Stimulated activated naive B cell treated with anti-CD40 and anti-IgM and Interleukin-4, amounts not matched to agents 10 μg/mL and 1 μg/mL and 100 μg/mL, for 72 hours (primary cell): ENCODE data around the gene UNC93B1.
"Not testable (repeated sequence)": the region's sequence is repeated elsewhere in the genome, so short reads cannot be mapped to it uniquely, and the experiment has no call there.

Experiments used
- ATAC-seq, 2 donors: fragments of 150-1000 bp; cut with Tn5 transposase; replicated peaks; 2 replicates each; pipeline ENCODE4 v1.10.0; 2021; ENCODE audit warnings: moderate library complexity in 1 of 2
- DNase-seq: peaks from one replicate; pipeline ENCODE4 v3.0.0; 2021
- H3K27ac Mint-ChIP-seq: one replicate; pipeline ENCODE4 v1.8.0; 2022; ENCODE audit warnings: mild to moderate bottlenecking, mixed read lengths
- H3K27me3 Mint-ChIP-seq, 2 donors: one replicate each; pipeline ENCODE4 v1.8.0; 2022; ENCODE audit warnings: mixed read lengths in 2 of 2
- H3K36me3 Mint-ChIP-seq, 2 donors: one replicate each; pipeline ENCODE4 v1.8.0; 2022; ENCODE audit warnings: mixed read lengths in 2 of 2, mild to moderate bottlenecking in 1 of 2
- H3K4me1 Mint-ChIP-seq, 2 donors: one replicate each; pipeline ENCODE4 v1.8.0; 2022; ENCODE audit warnings: mixed read lengths in 2 of 2, mild to moderate bottlenecking in 1 of 2
- H3K4me3 Mint-ChIP-seq, 2 donors: one replicate each; pipeline ENCODE4 v1.8.0; 2022; ENCODE audit warnings: mild to moderate bottlenecking in 2 of 2, mixed read lengths in 2 of 2, moderate library complexity in 1 of 2
- H3K9me3 Mint-ChIP-seq, 2 donors: one replicate each; pipeline ENCODE4 v1.8.0; 2022; ENCODE audit warnings: mixed read lengths in 2 of 2, mild to moderate bottlenecking in 1 of 2

UNC93B1 gene

GRCh38 chr11:67999704-68000103 lies 4.2 kb downstream of the UNC93B1 start:
- no peak overlapping the region for H3K4me3 Mint-ChIP-seq
- DNase-seq (no peak), ATAC-seq (no peak)
- peaks cover 44 to 80% of the 10 kb centered on the region in 2 donors for H3K4me1 Mint-ChIP-seq
- H3K9me3 Mint-ChIP-seq, result peaks cover 0 to 8% of the 10 kb centered on the region in 2 donors
- H3K27me3 Mint-ChIP-seq, result no peaks in the 10 kb centered on the region
- peak overlapping the region; percentile 84 for H3K27ac Mint-ChIP-seq
- peaks cover 29 to 37% of the 10 kb centered on the region in 2 donors for H3K36me3 Mint-ChIP-seq

GRCh38 chr11:67999201-67999629 lies 4.7 kb downstream of the UNC93B1 start:
- DNase-seq (no peak), ATAC-seq (no peak)
- Mint-ChIP-seq H3K27me3 (no peaks in the 10 kb centered on the region), H3K4me3 (no peak overlapping the region), H3K9me3 (peaks cover 0 to 8% of the 10 kb centered on the region in 2 donors), H3K27ac (no peak overlapping the region), H3K36me3 (peaks cover 32 to 40% of the 10 kb centered on the region in 2 donors), H3K4me1 (peaks cover 47 to 80% of the 10 kb centered on the region in 2 donors)

GRCh38 chr11:67998150-67999045 lies 5.5 kb downstream of the UNC93B1 start:
- no peak for DNase-seq
- H3K27me3 Mint-ChIP-seq, result no peaks in the 10 kb centered on the region
- peak in 1 of 2 donors; percentile 21 for ATAC-seq
- H3K4me1 Mint-ChIP-seq, result peaks cover 48 to 84% of the 10 kb centered on the region in 2 donors
- peak overlapping the region in 1 of 2 donors; percentile 26 for H3K4me3 Mint-ChIP-seq
- peak overlapping the region; percentile 79 for H3K27ac Mint-ChIP-seq
- peaks cover 0 to 8% of the 10 kb centered on the region in 2 donors for H3K9me3 Mint-ChIP-seq
- H3K36me3 Mint-ChIP-seq, result peaks cover 38 to 46% of the 10 kb centered on the region in 2 donors

- ATAC-seq (no peak), DNase-seq (no peak)
- no peak overlapping the region for H3K4me3 Mint-ChIP-seq
- no peaks in the 10 kb centered on the region for H3K27me3 Mint-ChIP-seq
- H3K9me3 Mint-ChIP-seq, result peaks cover 0 to 8% of the 10 kb centered on the region in 2 donors
- no peak overlapping the region for H3K27ac Mint-ChIP-seq
- peaks cover 43 to 78% of the 10 kb centered on the region in 2 donors for H3K4me1 Mint-ChIP-seq
- H3K36me3 Mint-ChIP-seq, result peaks cover 39 to 41% of the 10 kb centered on the region in 2 donors
Measured at GRCh38 chr11:67997475-67997921, 6.4 kb downstream of the UNC93B1 start.

GRCh38 chr11:67996622-67997474 lies 7.0 kb downstream of the UNC93B1 start:
- DNase-seq (no peak), ATAC-seq (peak; percentile 64 to 78)
- no peaks in the 10 kb centered on the region for H3K27me3 Mint-ChIP-seq
- peak overlapping the region in 1 of 2 donors; percentile 1 for H3K4me3 Mint-ChIP-seq
- H3K27ac Mint-ChIP-seq, result peak overlapping the region; percentile 74
- H3K9me3 Mint-ChIP-seq, result peaks cover 0 to 8% of the 10 kb centered on the region in 2 donors
- H3K4me1 Mint-ChIP-seq, result peaks cover 39 to 74% of the 10 kb centered on the region in 2 donors
- H3K36me3 Mint-ChIP-seq, result peaks cover 38 to 39% of the 10 kb centered on the region in 2 donors

- no peak for ATAC-seq
- DNase-seq, result no peak
- peaks cover 40 to 72% of the 10 kb centered on the region in 2 donors for H3K4me1 Mint-ChIP-seq
- peaks cover 0 to 8% of the 10 kb centered on the region in 2 donors for H3K9me3 Mint-ChIP-seq
- no peaks in the 10 kb centered on the region for H3K27me3 Mint-ChIP-seq
- peaks cover 40 to 41% of the 10 kb centered on the region in 2 donors for H3K36me3 Mint-ChIP-seq
- H3K4me3 Mint-ChIP-seq, result no peak overlapping the region
- H3K27ac Mint-ChIP-seq, result no peak overlapping the region
Measured at GRCh38 chr11:67996051-67996450, 7.8 kb downstream of the UNC93B1 start.

GRCh38 chr11:67995579-67995978 lies 8.3 kb downstream of the UNC93B1 start:
- Mint-ChIP-seq H3K36me3 (peaks cover 43% of the 10 kb centered on the region in 2 donors), H3K4me1 (peaks cover 40 to 74% of the 10 kb centered on the region in 2 donors)
- H3K27me3 Mint-ChIP-seq, H3K27ac Mint-ChIP-seq, ATAC-seq, H3K9me3 Mint-ChIP-seq, DNase-seq, H3K4me3 Mint-ChIP-seq: not testable (repeated sequence)

- not testable (repeated sequence) for ATAC-seq, H3K27ac Mint-ChIP-seq, H3K9me3 Mint-ChIP-seq, DNase-seq, H3K4me3 Mint-ChIP-seq, H3K27me3 Mint-ChIP-seq
- peaks cover 40 to 71% of the 10 kb centered on the region in 2 donors for H3K4me1 Mint-ChIP-seq
- H3K36me3 Mint-ChIP-seq, result peaks cover 43% of the 10 kb centered on the region in 2 donors
Measured at GRCh38 chr11:67995129-67995528, 8.8 kb downstream of the UNC93B1 start.

GRCh38 chr11:67994387-67994786 lies 9.5 kb downstream of the UNC93B1 start:
- DNase-seq, H3K27me3 Mint-ChIP-seq, H3K9me3 Mint-ChIP-seq, ATAC-seq, H3K4me3 Mint-ChIP-seq: not testable (repeated sequence)
- Mint-ChIP-seq H3K36me3 (peaks cover 45 to 48% of the 10 kb centered on the region in 2 donors), H3K4me1 (peaks cover 35 to 68% of the 10 kb centered on the region in 2 donors), H3K27ac (peak overlapping the region; percentile 75)

- H3K27me3 Mint-ChIP-seq, H3K4me3 Mint-ChIP-seq, H3K9me3 Mint-ChIP-seq: not testable (repeated sequence)
- Mint-ChIP-seq H3K36me3 (peaks cover 44 to 47% of the 10 kb centered on the region in 2 donors), H3K4me1 (peaks cover 34 to 62% of the 10 kb centered on the region in 2 donors), H3K27ac (peak overlapping the region; percentile 75)
- peak in 1 of 2 donors; percentile 45 for ATAC-seq
- peak; percentile 52 for DNase-seq
Measured at GRCh38 chr11:67993821-67994220, 10.1 kb downstream of the UNC93B1 start.

- H3K27ac Mint-ChIP-seq, H3K27me3 Mint-ChIP-seq, ATAC-seq, DNase-seq, H3K9me3 Mint-ChIP-seq: not testable (repeated sequence)
- peaks cover 17 to 40% of the 10 kb centered on the region in 2 donors for H3K4me1 Mint-ChIP-seq
- peaks cover 24% of the 10 kb centered on the region in 2 donors for H3K36me3 Mint-ChIP-seq
- peak overlapping the region in 1 of 2 donors; percentile 52 for H3K4me3 Mint-ChIP-seq
Measured at GRCh38 chr11:67991347-67992121, 12.4 kb downstream of the UNC93B1 start.

- Mint-ChIP-seq H3K4me3 (peak overlapping the region in 1 of 2 donors; percentile 16), H3K4me1 (peaks cover 15 to 36% of the 10 kb centered on the region in 2 donors), H3K36me3 (peaks cover 21% of the 10 kb centered on the region in 2 donors)
- not testable (repeated sequence) for H3K9me3 Mint-ChIP-seq, H3K27me3 Mint-ChIP-seq, DNase-seq, H3K27ac Mint-ChIP-seq
- ATAC-seq, result peak; percentile 45 to 67
Measured at GRCh38 chr11:67990546-67991346, 13.2 kb downstream of the UNC93B1 start.

- not testable (repeated sequence) for ATAC-seq
Measured at GRCh38 chr11:67985302-67985701, 18.6 kb downstream of the UNC93B1 start.

More at GRCh38 chr11:67985302-67985701, 18.6 kb downstream of the UNC93B1 start:
- H3K9me3 Mint-ChIP-seq, H3K4me1 Mint-ChIP-seq, H3K36me3 Mint-ChIP-seq, H3K27ac Mint-ChIP-seq, DNase-seq, H3K4me3 Mint-ChIP-seq: not testable (repeated sequence)
- peaks cover 7 to 10% of the 10 kb centered on the region in 2 donors for H3K27me3 Mint-ChIP-seq
